H9 (cell line): ENCODE measurements around the gene TMEM33. TPM values are rescaled to one million over a fixed set of nuclear protein-coding genes. Genes with fewer than 3 reads are reported as not detected.
A peak's percentile ranks its signal among the peaks of the same experiment; 100 is the strongest.

ENCODE experiments used
- DNase-seq: peaks from one replicate; pipeline ENCODE4 v3.0.0-alpha.2; 2017
- H2AFZ ChIP-seq: one replicate; pipeline ENCODE4 v1.6.1; 2013; ENCODE audit warnings: mild to moderate bottlenecking, low read length, control low read depth, moderate library complexity
- H2AK5ac ChIP-seq: 2 replicates; pipeline ENCODE4 v1.6.1; 2013; ENCODE audit warnings: low read length, control low read depth, mixed read lengths; ENCODE audit not compliant: insufficient read length
- H2BK120ac ChIP-seq: one replicate; pipeline ENCODE4 v1.6.1; 2013; ENCODE audit warnings: low read depth, mild to moderate bottlenecking, low read length, control low read depth, inconsistent platforms; ENCODE audit not compliant: poor library complexity, severe bottlenecking
- H2BK12ac ChIP-seq: 2 replicates; pipeline ENCODE4 v1.6.1; 2013; ENCODE audit warnings: low read length, control low read depth, mixed read lengths, low read depth; ENCODE audit not compliant: insufficient read length
- H2BK15ac ChIP-seq: 2 replicates; pipeline ENCODE4 v1.6.1; 2013; ENCODE audit warnings: low read depth, low read length, control low read depth
- H2BK20ac ChIP-seq: one replicate; pipeline ENCODE4 v1.6.1; 2013; ENCODE audit warnings: low read depth, mild to moderate bottlenecking, low read length, control low read depth, inconsistent platforms; ENCODE audit not compliant: poor library complexity, severe bottlenecking
- H2BK5ac ChIP-seq: 2 replicates; pipeline ENCODE4 v1.6.1; 2013; ENCODE audit warnings: low read length, control low read depth, mixed read lengths; ENCODE audit not compliant: insufficient read length
- H3K14ac ChIP-seq: 2 replicates; pipeline ENCODE4 v1.6.1; 2013; ENCODE audit warnings: low read length, control low read depth; ENCODE audit not compliant: insufficient read depth
- H3K18ac ChIP-seq: 2 replicates; pipeline ENCODE4 v1.6.1; 2013; ENCODE audit warnings: low read depth, mild to moderate bottlenecking, mixed read lengths, low read length, control low read depth; ENCODE audit not compliant: insufficient read length
- H3K23ac ChIP-seq: 2 replicates; pipeline ENCODE4 v1.6.1; 2013; ENCODE audit warnings: low read length, control low read depth, mixed read lengths, low read depth; ENCODE audit not compliant: insufficient read length
- H3K23me2 ChIP-seq: 2 replicates; pipeline ENCODE4 v1.6.1; 2013; ENCODE audit warnings: low read depth, mild to moderate bottlenecking, mixed read lengths, low read length, control low read depth; ENCODE audit not compliant: insufficient read length, poor library complexity, severe bottlenecking
- H3K27ac ChIP-seq: 2 replicates; pipeline ENCODE4 v1.5.1; 2013; ENCODE audit warnings: low read length, control low read depth, mixed read lengths, low read depth; ENCODE audit not compliant: insufficient read length
- H3K27me3 ChIP-seq: 2 replicates; pipeline ENCODE4 v1.6.1; 2013; ENCODE audit warnings: low read length, control low read depth, inconsistent platforms; ENCODE audit not compliant: insufficient read depth
- H3K4ac ChIP-seq: 2 replicates; pipeline ENCODE4 v1.6.1; 2013; ENCODE audit warnings: low read depth, mild to moderate bottlenecking, control low read depth, inconsistent platforms, low read length, moderate library complexity
- H3K4me1 ChIP-seq: 2 replicates; pipeline ENCODE4 v1.6.1; 2013; ENCODE audit warnings: low read length, control low read depth, inconsistent platforms; ENCODE audit not compliant: insufficient read depth
- H3K4me2 ChIP-seq: 2 replicates; pipeline ENCODE4 v1.6.1; 2013; ENCODE audit warnings: low read length, control low read depth, mixed read lengths; ENCODE audit not compliant: insufficient read length, insufficient read depth
- H3K56ac ChIP-seq: 2 replicates; pipeline ENCODE4 v1.6.1; 2013; ENCODE audit warnings: low read depth, mild to moderate bottlenecking, mixed read lengths, low read length, control low read depth; ENCODE audit not compliant: insufficient read length
- H3K79me1 ChIP-seq: 2 replicates; pipeline ENCODE4 v1.6.1; 2013; ENCODE audit warnings: low read depth, mild to moderate bottlenecking, moderate library complexity, low read length, control low read depth, inconsistent platforms; ENCODE audit not compliant: insufficient read depth, poor library complexity, severe bottlenecking
- H3K79me2 ChIP-seq: 2 replicates; pipeline ENCODE4 v1.6.1; 2013; ENCODE audit warnings: low read length, control low read depth, inconsistent platforms; ENCODE audit not compliant: insufficient read depth
- H3K9ac ChIP-seq: 2 replicates; pipeline ENCODE4 v1.6.1; 2013; ENCODE audit warnings: low read length, control low read depth, mixed read lengths; ENCODE audit not compliant: insufficient read length; ENCODE audit errors: extremely low read depth
- H3K9me3 ChIP-seq: one replicate; pipeline ENCODE4 v1.6.1; 2013; ENCODE audit warnings: low read depth, low read length, inconsistent platforms; ENCODE audit not compliant: control insufficient read depth
- H3T11ph ChIP-seq: one replicate; pipeline ENCODE4 v1.6.1; 2013; ENCODE audit warnings: mild to moderate bottlenecking, low read length, control low read depth, inconsistent platforms
- H4K20me1 ChIP-seq: one replicate; pipeline ENCODE4 v1.6.1; 2013; ENCODE audit not compliant: control insufficient read depth, insufficient read length, insufficient read depth
- H4K5ac ChIP-seq: 2 replicates; pipeline ENCODE4 v1.6.1; 2013; ENCODE audit warnings: low read depth, mild to moderate bottlenecking, mixed read lengths, low read length, control low read depth; ENCODE audit not compliant: insufficient read length
- H4K8ac ChIP-seq: replicated peaks from 2 replicates; pipeline ENCODE4 v1.6.1; 2013; ENCODE audit warnings: low read length, control low read depth, mixed read lengths, low read depth; ENCODE audit not compliant: insufficient read length
- H4K91ac ChIP-seq: 2 replicates; pipeline ENCODE4 v1.6.1; 2013; ENCODE audit warnings: low read depth, mild to moderate bottlenecking, moderate library complexity, mixed read lengths, low read length, control low read depth; ENCODE audit not compliant: insufficient read length
- H3K27ac Mint-ChIP-seq, 3 experiments: 2 replicates in 2 of 3; 3 replicates in 1 of 3; pipeline ENCODE4 v1.8.0; 2020 to 2021; ENCODE audit warnings: mixed read lengths in 3 of 3, mild to moderate bottlenecking in 1 of 3, moderate library complexity in 1 of 3
- H3K27me3 Mint-ChIP-seq: 2 replicates; pipeline ENCODE4 v1.8.0; 2021; ENCODE audit warnings: low read depth, mild to moderate bottlenecking, moderate library complexity, mixed read lengths
- H3K36me3 Mint-ChIP-seq, 3 experiments: 2 replicates in 2 of 3; 3 replicates in 1 of 3; pipeline ENCODE4 v1.8.0; 2020 to 2021; ENCODE audit warnings: low read depth in 3 of 3, mixed read lengths in 3 of 3; ENCODE audit not compliant: insufficient read depth in 1 of 3
- H3K4me1 Mint-ChIP-seq, 2 experiments: 2 replicates each; pipeline ENCODE4 v1.8.0; 2020; ENCODE audit warnings: mixed read lengths in 2 of 2
- H3K4me3 Mint-ChIP-seq, 2 experiments: 2 replicates in 1 of 2; 3 replicates in 1 of 2; pipeline ENCODE4 v1.8.0; 2020 to 2021; ENCODE audit warnings: mild to moderate bottlenecking in 2 of 2, mixed read lengths in 2 of 2, moderate library complexity in 1 of 2
- H3K9me3 Mint-ChIP-seq, 2 experiments: 2 replicates in 1 of 2; 3 replicates in 1 of 2; pipeline ENCODE4 v1.8.0; 2020; ENCODE audit warnings: mild to moderate bottlenecking in 2 of 2, mixed read lengths in 2 of 2, moderate library complexity in 1 of 2
- CTCF ChIP-seq: fragments of 200-600 bp; sonication (generic); conservative IDR thresholded peaks from 3 replicates; pipeline ENCODE4 v1.8.0; 2021; ENCODE audit warnings: antibody characterized with exemption, mild to moderate bottlenecking
- WGBS: extraction: QIAGEN DNeasy Blood & Tissue Kit; methylation state at CpG from one replicate; pipeline ENCODE4 v1.1.7; 2013; ENCODE audit warnings: missing lambda C conversion rate, low lambda C conversion rate, mixed read lengths; ENCODE audit not compliant: insufficient read length; ENCODE audit errors: extremely low coverage; 5-methylcytosine and 5-hydroxymethylcytosine counted together
- total RNA-seq: library from RNA; stranded (reverse); gene quantifications from 2 replicates; pipeline ENCODE4 v1.2.1, GENCODE V29; 2021

The TMEM33 gene
- total RNA-seq, 1 experiment from 2014 or later: 74.2 TPM

GRCh38 chr4:41990365-41991111 is 55.3 kb downstream of the TMEM33 start, which contains the start of gene SLC30A9:
Gene SLC30A9 (plus strand): TSS chr4:41990530. CDS start chr4:41990652, 122 bp downstream.
- H3K23ac ChIP-seq: no peak within 1 kb of the TSS
- Mint-ChIP-seq H3K36me3 (peaks cover 0 to 3% (median 0%) of the 10 kb centered on the region in 3 experiments; a peak in 1 of 7 replicates), H3K27ac (peak within 1 kb of the TSS; percentile 88 to 99 (median 93)), H3K9me3 (no peaks in the 10 kb centered on the region), H3K4me1 (peaks cover 26 to 29% of the 10 kb centered on the region in 2 experiments), H3K27me3 (no peaks in the 10 kb centered on the region), H3K4me3 (peak within 1 kb of the TSS; percentile 99)
- H3K27me3 ChIP-seq: no peaks in the 10 kb centered on the region
- no peak within 1 kb of the TSS for H3K4ac ChIP-seq
- no peak within 1 kb of the TSS for H4K5ac ChIP-seq
- H3K14ac ChIP-seq: peak within 1 kb of the TSS; percentile 85
- TF ChIP-seq CTCF: peak; percentile 57
- peak within 1 kb of the TSS; percentile 99 for H3K4me2 ChIP-seq
- H3K23me2 ChIP-seq: peaks cover 12% of the 10 kb centered on the region
- no peak within 1 kb of the TSS for H3K27ac ChIP-seq
- H4K91ac ChIP-seq: no peak within 1 kb of the TSS
- no peak within 1 kb of the TSS for H2BK5ac ChIP-seq
- no peak within 1 kb of the TSS for H2AFZ ChIP-seq
- no peak within 1 kb of the TSS for H2BK12ac ChIP-seq
- no peak within 1 kb of the TSS for H2BK20ac ChIP-seq
- no peak within 1 kb of the TSS for H4K8ac ChIP-seq
- H2BK120ac ChIP-seq: no peak within 1 kb of the TSS
- no peak within 1 kb of the TSS for H3K56ac ChIP-seq
- H3K79me1 ChIP-seq: peaks cover 9% of the 10 kb centered on the region
- no peak within 1 kb of the TSS for H3T11ph ChIP-seq
- H3K4me1 ChIP-seq: peaks cover 5% of the 10 kb centered on the region; the same call in 1 of the 2 replicates
- no CpG with 5 or more reads among the region's 64 CpGs for WGBS
- no peaks in the 10 kb centered on the region for H3K9me3 ChIP-seq
- H2AK5ac ChIP-seq: no peak within 1 kb of the TSS
- H4K20me1 ChIP-seq: no peaks in the 10 kb centered on the region
- no peak within 1 kb of the TSS for H2BK15ac ChIP-seq
- H3K18ac ChIP-seq: peak within 1 kb of the TSS; percentile 80
- H3K9ac ChIP-seq: peak within 1 kb of the TSS; percentile 87
- peaks cover 8% of the 10 kb centered on the region; the same call in 1 of the 2 replicates for H3K79me2 ChIP-seq
- DNase-seq: peak; percentile 96
